Measurements from ENCODE around the gene SPATA16. TPM values are rescaled to one million over a fixed set of nuclear protein-coding genes. Genes with fewer than 3 reads are reported as not detected.

The SPATA16 gene
- total and polyA plus RNA-seq, 2 of the 13 experiments (the other 11 are each of a cell fraction or from before 2014, with no cell fraction given): not detected

GRCh38 chr3:172903642-172904320 is 237.3 kb downstream of the SPATA16 start:
- intact Hi-C loops (cut with micrococcal nuclease; ENCODE audit: unreplicated experiment): no loop called here
- Histone ChIP-seq H2AFZ (ENCODE audit: low read length) (no peak overlapping the region), H3K79me2 (ENCODE audit: insufficient read depth, low read length) (no peaks in the 10 kb centered on the region), H3K4me2 (ENCODE audit: low read depth, low read length) (no peak overlapping the region), H3K27me3 (ENCODE audit: control insufficient read depth in 1 of 2, insufficient read depth in 2 of 2, low read length in 2 of 2) (peaks cover 0 to 10% of the 10 kb centered on the region in 2 experiments; a peak in 2 of 5 replicates), H3K36me3 (replicated peaks in 1 of 2; ENCODE audit: control insufficient read depth in 1 of 2, insufficient read depth in 2 of 2, low read length in 2 of 2) (no peaks in the 10 kb centered on the region), H3K4me1 (ENCODE audit: insufficient read depth, low read length) (no peaks in the 10 kb centered on the region), H3K4me3 (replicated peaks in 1 of 3; ENCODE audit: insufficient read depth in 1 of 3, low read depth in 2 of 3, low read length in 3 of 3) (no peak overlapping the region), H4K20me1 (ENCODE audit: insufficient read depth, low read length) (no peaks in the 10 kb centered on the region), H3K27ac (ENCODE audit: extremely low read length, insufficient read depth, low read length) (no peak overlapping the region), H3K9me3 (ENCODE audit: low read length) (no peaks in the 10 kb centered on the region), H3K9ac (ENCODE audit: insufficient read depth, low read depth, low read length) (no peak overlapping the region)
- CTCF ChIA-PET (ENCODE audit: low intra/inter-chr PET ratio, low total read pairs): no interaction called here
- ATAC-seq: no peak
- DNase-seq (ENCODE audit: low spot score): no peak
- no peak for FAIRE-seq
- BruUV-seq (replicated peaks): no TSS peak
- POLR2A ChIA-PET: no interaction called here
- TF ChIP-seq ZNF816 (CRISPR knock-in tag; IDR thresholded peaks at IDR 0.05; ENCODE audit: borderline replicate concordance) (no peak), HOXA3 (CRISPR knock-in tag; IDR thresholded peaks at IDR 0.05) (no peak), ZNF317 (CRISPR knock-in tag; IDR thresholded peaks at IDR 0.05) (no peak), TEF (CRISPR knock-in tag; IDR thresholded peaks at IDR 0.05) (no peak), ZNF7 (CRISPR knock-in tag; IDR thresholded peaks at IDR 0.05) (no peak), ZNF616 (CRISPR knock-in tag; IDR thresholded peaks at IDR 0.05; ENCODE audit: low read depth) (no peak), FOXA3 (CRISPR knock-in tag; IDR thresholded peaks at IDR 0.05) (no peak), DNMT3B (CRISPR knock-in tag; conservative IDR thresholded peaks at IDR 0.05) (no peak), ZSCAN25 (CRISPR knock-in tag; IDR thresholded peaks at IDR 0.05) (no peak), GLMP (CRISPR knock-in tag; IDR thresholded peaks at IDR 0.05; ENCODE audit: borderline replicate concordance) (no peak), ZNF710 (CRISPR knock-in tag; IDR thresholded peaks at IDR 0.05; ENCODE audit: borderline replicate concordance) (no peak)
- WGBS (ENCODE audit: low lambda C conversion rate): 1% methylated on average over 3 of the region's 3 CpGs
- in situ Hi-C loops (cut with HindIII; ENCODE audit: extremely low pct_ligation_motif_present, low pct_unique_long_range_greater_than_20kb): no loop called here
